ENCODE measurements around the gene SUZ12.

- TF ChIP-seq CTCF (IDR thresholded peaks at IDR 0.05) (no peak), POLR2A (IDR thresholded peaks at IDR 0.05) (no peak)
These were observed 20.2 kb upstream of the SUZ12 start for GRCh38 chr17:31916491-31917064.

All from esophagus squamous epithelium (tissue), 4 donors.